Naive thymus-derived CD8-positive, alpha-beta T cell (primary cell): ENCODE data around the gene BRD3OS. TPM values are rescaled to one million over a fixed set of nuclear protein-coding genes. Genes with fewer than 3 reads are reported as not detected.
A peak's percentile ranks its signal among the peaks of the same experiment; 100 is the strongest.
"Not testable (repeated sequence)": the region's sequence is repeated elsewhere in the genome, so short reads cannot be mapped to it uniquely, and the experiment has no call there.

Experiments used
- ATAC-seq, 2 donors: fragments of 150-1000 bp; cut with Tn5 transposase in 1 of 2; sonication (Bioruptor Pico), chemical (Tn5 transposase) in 1 of 2; 1 replicate in 1 of 2; 2 replicates in 1 of 2; pipeline ENCODE4 v1.10.0; 2021; ENCODE audit warnings: mild to moderate bottlenecking in 2 of 2, moderate library complexity in 2 of 2
- POLR2A ChIA-PET: fragments of 350-600 bp; sonication (Branson Sonifier 250); formaldehyde crosslinking; loops from one replicate; lab custom pipeline; 2021; ENCODE audit warnings: antibody characterized with exemption; lab: Charles Lee
- DNase-seq, 10 donors: peaks; one replicate each; pipeline versions ENCODE4 v3.0.0 to v3.0.0-alpha.2; 2020 to 2022
- H3K27ac Mint-ChIP-seq, 10 donors: one replicate each; pipeline ENCODE4 v1.8.0; 2020 to 2022; ENCODE audit warnings: mild to moderate bottlenecking in 10 of 10, mixed read lengths in 10 of 10, moderate library complexity in 4 of 10, inconsistent platforms in 1 of 10
- H3K27me3 Mint-ChIP-seq, 5 donors: one replicate each; pipeline ENCODE4 v1.8.0; 2021 to 2022; ENCODE audit warnings: mixed read lengths in 5 of 5
- H3K36me3 Mint-ChIP-seq, 3 donors: one replicate each; pipeline ENCODE4 v1.8.0; 2020 to 2022; ENCODE audit warnings: mixed read lengths in 3 of 3, mild to moderate bottlenecking in 2 of 3, inconsistent platforms in 1 of 3
- H3K4me1 Mint-ChIP-seq, 4 donors: one replicate each; pipeline ENCODE4 v1.8.0; 2021 to 2022; ENCODE audit warnings: mixed read lengths in 4 of 4
- H3K4me3 Mint-ChIP-seq, 10 donors: one replicate each; pipeline ENCODE4 v1.8.0; 2020 to 2022; ENCODE audit warnings: mild to moderate bottlenecking in 10 of 10, mixed read lengths in 10 of 10, moderate library complexity in 6 of 10, inconsistent platforms in 1 of 10
- H3K9me3 Mint-ChIP-seq, 9 donors: one replicate each; pipeline ENCODE4 v1.8.0; 2020 to 2022; ENCODE audit warnings: mixed read lengths in 9 of 9, mild to moderate bottlenecking in 3 of 9, inconsistent platforms in 1 of 9, moderate library complexity in 1 of 9
- polyA plus RNA-seq, 3 donors: library from polyadenylated mRNA; unstranded; fragments of 300-500 nt; fragmentation: Illumina TruSeq; gene quantifications; one replicate each; pipeline ENCODE4 v1.2.3, GENCODE V29; 2021
- total RNA-seq, 8 experiments: library from RNA in 2 of 8; stranded (reverse) in 2 of 8; gene quantifications; one replicate each; pipeline ENCODE4 v1.2.3 and lab custom pipeline; 2021 to 2026

BRD3OS gene
- total and polyA plus RNA-seq, 5 experiments from 2014 or later, result 13.8 to 28.6 (median 20.8) TPM

GRCh38 chr9:134067904-134068743 is 42.8 kb downstream of the BRD3OS start, which contains the start of gene BRD3:
BRD3 (minus strand) TSS chr9:134068026; CDS start chr9:134053477, 14,549 bp downstream.
- POLR2A ChIA-PET, result interaction anchor here (0.6 to 1.9 kb wide), 6 partner anchors 41 to 97 kb away, joined by 3 to 11 read pairs (median 6); partner anchors contain the start of genes BRD3OS and WDR5
- Mint-ChIP-seq H3K4me1 (peaks cover 12 to 37% (median 33%) of the 10 kb centered on the region in 4 donors), H3K36me3 (no peaks in the 10 kb centered on the region), H3K4me3 (peak within 1 kb of the TSS; percentile 85 to 94 (median 90)), H3K27me3 (peaks cover 3 to 20% (median 9%) of the 10 kb centered on the region in 5 donors), H3K9me3 (no peaks in the 10 kb centered on the region), H3K27ac (peak within 1 kb of the TSS; percentile 85 to 97 (median 94))
- DNase-seq, result peak; percentile 74 to 90 (median 84)
- peak; percentile 80 to 82 for ATAC-seq

GRCh38 chr9:134068744-134069479 is 43.6 kb downstream of the BRD3OS start:
- H3K36me3 Mint-ChIP-seq, result no peaks in the 10 kb centered on the region
- ATAC-seq (peak in 1 of 2 donors; percentile 13), DNase-seq (peak in 1 of 10 donors; percentile 10)
- POLR2A ChIA-PET, result interaction anchor here (0.6 to 1.8 kb wide), 6 partner anchors 42 to 150 kb away, joined by 3 to 11 read pairs (median 6); partner anchors contain the start of gene WDR5
- peak overlapping the region; percentile 77 to 92 (median 87) for H3K4me3 Mint-ChIP-seq
- peaks cover 7 to 26% (median 9%) of the 10 kb centered on the region in 5 donors for H3K27me3 Mint-ChIP-seq
- H3K27ac Mint-ChIP-seq, result peak overlapping the region; percentile 75 to 97 (median 94)
- no peaks in the 10 kb centered on the region for H3K9me3 Mint-ChIP-seq
- H3K4me1 Mint-ChIP-seq, result peaks cover 8 to 31% (median 26%) of the 10 kb centered on the region in 4 donors

GRCh38 chr9:134069480-134070399 is 44.5 kb downstream of the BRD3OS start:
- peaks cover 0 to 6% (median 3%) of the 10 kb centered on the region in 9 donors for H3K9me3 Mint-ChIP-seq
- no peak for ATAC-seq
- H3K27me3 Mint-ChIP-seq, result peaks cover 7 to 26% (median 11%) of the 10 kb centered on the region in 5 donors
- POLR2A ChIA-PET, result interaction anchor here (0.7 to 1.8 kb wide), 2 partner anchors 66 to 149 kb away, joined by 7 to 11 read pairs; partner anchors contain the start of gene WDR5
- peak in 1 of 10 donors; percentile 50 for DNase-seq
- peak overlapping the region in 8 of 10 donors; percentile 10 to 97 (median 94) for H3K27ac Mint-ChIP-seq
- H3K4me1 Mint-ChIP-seq, result peaks cover 8 to 28% (median 23%) of the 10 kb centered on the region in 4 donors
- peak overlapping the region; percentile 77 to 92 (median 87) for H3K4me3 Mint-ChIP-seq
- H3K36me3 Mint-ChIP-seq, result peaks cover 0 to 4% (median under 1%) of the 10 kb centered on the region in 3 donors

GRCh38 chr9:134071149-134071548 is 45.9 kb downstream of the BRD3OS start:
- POLR2A ChIA-PET, result no interaction called here
- Mint-ChIP-seq H3K9me3 (peaks cover 0 to 9% (median 3%) of the 10 kb centered on the region in 9 donors), H3K27ac (no peak overlapping the region), H3K36me3 (peaks cover 0 to 6% (median 2%) of the 10 kb centered on the region in 3 donors), H3K4me1 (peaks cover 4 to 14% (median 9%) of the 10 kb centered on the region in 4 donors), H3K27me3 (peaks cover 7 to 26% (median 12%) of the 10 kb centered on the region in 5 donors), H3K4me3 (peak overlapping the region in 1 of 10 donors; percentile 4)
- ATAC-seq (no peak), DNase-seq (no peak)

GRCh38 chr9:134072683-134073082 is 47.4 kb downstream of the BRD3OS start:
- Mint-ChIP-seq H3K36me3 (peaks cover 0 to 12% (median 7%) of the 10 kb centered on the region in 3 donors), H3K27me3 (peaks cover 7 to 27% (median 12%) of the 10 kb centered on the region in 5 donors), H3K9me3 (peaks cover 0 to 24% (median 9%) of the 10 kb centered on the region in 9 donors)
- not testable (repeated sequence) for ATAC-seq, H3K4me1 Mint-ChIP-seq, H3K4me3 Mint-ChIP-seq, H3K27ac Mint-ChIP-seq, DNase-seq
- POLR2A ChIA-PET, result interaction anchor here (0.6 kb wide), 1 partner anchor 16 kb away, joined by 3 read pairs; no protein-coding TSS in a partner anchor

- no peak overlapping the region for H3K4me3 Mint-ChIP-seq
- H3K9me3 Mint-ChIP-seq, result peaks cover 0 to 26% (median 11%) of the 10 kb centered on the region in 9 donors
- no peak for ATAC-seq
These were observed 48.2 kb downstream of the BRD3OS start for GRCh38 chr9:134073500-134073899.

GRCh38 chr9:134075689-134076088 is 50.4 kb downstream of the BRD3OS start:
- peaks cover 0 to 19% (median 8%) of the 10 kb centered on the region in 3 donors for H3K36me3 Mint-ChIP-seq
- H3K4me3 Mint-ChIP-seq, POLR2A ChIA-PET, H3K4me1 Mint-ChIP-seq, H3K27ac Mint-ChIP-seq, ATAC-seq, DNase-seq: not testable (repeated sequence)
- H3K27me3 Mint-ChIP-seq, result peaks cover 6 to 20% (median 9%) of the 10 kb centered on the region in 5 donors
- peaks cover 4 to 44% (median 18%) of the 10 kb centered on the region in 9 donors for H3K9me3 Mint-ChIP-seq

More at GRCh38 chr9:134073500-134073899, 48.2 kb downstream of the BRD3OS start:
- DNase-seq, result no peak
- Mint-ChIP-seq H3K27ac (no peak overlapping the region), H3K36me3 (peaks cover 0 to 12% (median 7%) of the 10 kb centered on the region in 3 donors), H3K4me1 (peaks cover 0 to 8% (median 4%) of the 10 kb centered on the region in 4 donors), H3K27me3 (peaks cover 7 to 27% (median 12%) of the 10 kb centered on the region in 5 donors)
- POLR2A ChIA-PET, result no interaction called here

GRCh38 chr9:134076644-134077043 is 51.4 kb downstream of the BRD3OS start:
- ATAC-seq (no peak), DNase-seq (no peak)
- peaks cover 4 to 46% (median 18%) of the 10 kb centered on the region in 9 donors for H3K9me3 Mint-ChIP-seq
- H3K27me3 Mint-ChIP-seq, result peaks cover 6 to 20% (median 9%) of the 10 kb centered on the region in 5 donors
- POLR2A ChIA-PET, result no interaction called here
- H3K4me3 Mint-ChIP-seq, result no peak overlapping the region
- H3K27ac Mint-ChIP-seq, result no peak overlapping the region
- H3K36me3 Mint-ChIP-seq, result peaks cover 0 to 19% (median 8%) of the 10 kb centered on the region in 3 donors
- H3K4me1 Mint-ChIP-seq, result no peaks in the 10 kb centered on the region

Other genes starting within 250 kb of the BRD3OS start
- 1 to 10 TPM; 3.3 to 4.3 TPM for gene VAV2, start 33.2 kb upstream of the BRD3OS start, total RNA-seq
- gene VAV2, start 33.2 kb upstream of the BRD3OS start, polyA plus RNA-seq, result under 1 TPM; 0.20 to 0.36 (median 0.27) TPM
- 10 to 100 TPM; 44.8 to 49.0 TPM for gene BRD3, start 42.5 kb downstream of the BRD3OS start, total RNA-seq
- 10 to 100 TPM; 13.1 to 30.9 (median 27.8) TPM for gene BRD3, start 42.5 kb downstream of the BRD3OS start, polyA plus RNA-seq
- 10 to 100 TPM; 33.5 to 36.1 TPM for gene WDR5, start 110.6 kb downstream of the BRD3OS start, total RNA-seq
- 10 to 100 TPM; 11.2 to 14.9 (median 13.4) TPM for gene WDR5, start 110.6 kb downstream of the BRD3OS start, polyA plus RNA-seq
- gene RNU6ATAC, start 139.1 kb downstream of the BRD3OS start, total RNA-seq, result 10 to 100 TPM; 29.1 to 43.6 TPM
- not detected for gene RNU6ATAC, start 139.1 kb downstream of the BRD3OS start, polyA plus RNA-seq